Neural crest cell (in vitro differentiated cells): ENCODE measurements around the gene GCC2. TPM values are rescaled to one million over a fixed set of nuclear protein-coding genes. Genes with fewer than 3 reads are reported as not detected.
"Not testable (repeated sequence)": the region's sequence is repeated elsewhere in the genome, so short reads cannot be mapped to it uniquely, and the experiment has no call there.

Experiments used
- DNase-seq: peaks from one replicate; pipeline ENCODE4 v3.0.0; 2021; ENCODE audit warnings: low read depth, mixed read lengths, low spot score
- H3K27ac Mint-ChIP-seq: one replicate; pipeline ENCODE4 v1.8.0; 2021; ENCODE audit warnings: mild to moderate bottlenecking, mixed read lengths; ENCODE audit not compliant: unreplicated experiment
- H3K27me3 Mint-ChIP-seq: 2 replicates; pipeline ENCODE4 v1.8.0; 2021; ENCODE audit warnings: low read depth, mild to moderate bottlenecking, mixed read lengths
- H3K36me3 Mint-ChIP-seq: 2 replicates; pipeline ENCODE4 v1.8.0; 2021; ENCODE audit warnings: low read depth, mild to moderate bottlenecking, mixed read lengths
- H3K4me1 Mint-ChIP-seq: 2 replicates; pipeline ENCODE4 v1.8.0; 2021; ENCODE audit warnings: mixed read lengths
- H3K4me3 Mint-ChIP-seq: one replicate; pipeline ENCODE4 v1.8.0; 2021; ENCODE audit warnings: mild to moderate bottlenecking, mixed read lengths
- H3K9me3 Mint-ChIP-seq: 2 replicates; pipeline ENCODE4 v1.8.0; 2021; ENCODE audit warnings: mixed read lengths
- CTCF ChIP-seq: fragments of 200-600 bp; sonication (generic); conservative IDR thresholded peaks from 2 replicates; pipeline ENCODE4 v1.5.0; 2021; ENCODE audit warnings: antibody characterized with exemption, mild to moderate bottlenecking
- total RNA-seq: library from RNA; stranded (reverse); gene quantifications from 2 replicates; pipeline ENCODE4 v1.2.1, GENCODE V29; 2021

Gene GCC2
- total RNA-seq, 1 donor from 2014 or later: 24.9 TPM

DNA sequence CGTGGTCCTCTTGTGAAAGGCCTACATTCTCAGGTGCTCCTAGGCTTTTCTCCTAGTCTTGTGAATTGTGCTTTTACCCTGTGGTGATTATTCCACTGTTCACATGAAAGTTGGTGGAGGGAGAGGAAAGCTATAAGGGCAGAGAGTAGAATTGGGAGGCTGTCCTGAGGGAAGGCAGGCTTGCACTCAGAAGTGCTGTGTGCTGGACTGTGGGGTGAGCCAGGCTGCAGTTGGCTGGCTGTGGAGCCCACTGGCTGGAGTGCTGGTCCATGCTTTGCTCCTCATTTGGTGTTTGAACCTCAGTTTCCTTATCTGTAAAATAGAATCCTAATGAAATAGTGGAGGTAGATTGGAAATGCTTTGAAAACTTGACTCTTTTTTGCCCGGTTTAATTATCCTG is 106.6 kb downstream of the GCC2 start:
- Mint-ChIP-seq H3K4me3 (no peak overlapping the region), H3K9me3 (no peaks in the 10 kb centered on the region), H3K27ac (no peak overlapping the region), H3K36me3 (no peaks in the 10 kb centered on the region), H3K27me3 (no peaks in the 10 kb centered on the region), H3K4me1 (peaks cover 29% of the 10 kb centered on the region)
- DNase-seq: no peak
- no peak for TF ChIP-seq CTCF

DNA sequence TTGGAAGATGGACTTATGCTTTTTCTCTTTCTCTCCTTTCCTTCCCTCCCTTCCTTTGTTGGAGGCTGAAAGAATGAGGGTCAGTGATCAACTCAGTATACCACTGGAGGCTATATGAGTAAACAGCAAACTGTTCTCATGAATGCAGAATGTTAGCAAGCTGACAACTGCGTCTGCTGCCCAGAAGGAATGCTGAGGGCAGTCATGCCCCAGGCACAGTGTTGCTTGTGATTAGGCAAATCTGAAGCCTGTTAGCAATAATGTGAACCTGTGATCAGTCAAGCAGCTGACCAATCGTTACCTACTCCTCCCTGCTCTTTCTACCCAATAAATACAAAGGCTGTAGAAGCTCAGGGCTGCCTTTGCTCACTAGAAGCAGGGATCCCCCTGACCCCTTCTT is 107.6 kb downstream of the GCC2 start:
- H3K9me3 Mint-ChIP-seq, DNase-seq, H3K4me3 Mint-ChIP-seq, H3K27me3 Mint-ChIP-seq, H3K27ac Mint-ChIP-seq, H3K36me3 Mint-ChIP-seq: not testable (repeated sequence)
- H3K4me1 Mint-ChIP-seq: peaks cover 36% of the 10 kb centered on the region

Other genes starting within 250 kb of the GCC2 start
- gene SULT1C3, start 209.2 kb upstream of the GCC2 start, total RNA-seq: not detected in 2 replicates
- 0.19 TPM in 1 of 2 replicates, not detected in the other for gene SULT1C2, start 160.3 kb upstream of the GCC2 start, total RNA-seq
- 7.7 and 8.0 TPM in 2 replicates for gene SULT1C4, start 71.3 kb upstream of the GCC2 start, total RNA-seq
- 25.8 and 30.9 TPM in 2 replicates for gene LIMS1, start 85.3 kb downstream of the GCC2 start, total RNA-seq